ENCODE results near the gene CASQ1.

CASQ1 gene

GRCh38 chr1:160210561-160210960 is 20.2 kb downstream of the CASQ1 start:
- DNase-seq (ENCODE audit: low read depth in 2 of 2): no peak
- H3K4me3 ChIP-seq (replicated peaks in 1 of 2; ENCODE audit: low read depth in 2 of 2, low read length in 2 of 2): no peak overlapping the region
- no peak for TF ChIP-seq CTCF (IDR thresholded peaks at IDR 0.05; ENCODE audit: low read depth, low read length)

GRCh38 chr1:160211046-160211790 is 20.8 kb downstream of the CASQ1 start:
- no peak overlapping the region for H3K4me3 ChIP-seq (replicated peaks in 1 of 2; ENCODE audit: low read depth in 2 of 2, low read length in 2 of 2)
- no peak for TF ChIP-seq CTCF (IDR thresholded peaks at IDR 0.05; ENCODE audit: low read depth, low read length)
- DNase-seq (ENCODE audit: low read depth in 2 of 2): peak in 1 of 2 donors; percentile 21

- no peak for DNase-seq (ENCODE audit: low read depth in 2 of 2)
- H3K4me3 ChIP-seq (replicated peaks in 1 of 2; ENCODE audit: low read depth in 2 of 2, low read length in 2 of 2): no peak overlapping the region
- TF ChIP-seq CTCF (IDR thresholded peaks at IDR 0.05; ENCODE audit: low read depth, low read length): no peak
Observed at GRCh38 chr1:160214481-160215140, 24.2 kb downstream of the CASQ1 start.

- DNase-seq (ENCODE audit: low read depth in 2 of 2): no peak
- no peak for TF ChIP-seq CTCF (IDR thresholded peaks at IDR 0.05; ENCODE audit: low read depth, low read length)
- H3K4me3 ChIP-seq (replicated peaks in 1 of 2; ENCODE audit: low read depth in 2 of 2, low read length in 2 of 2): no peak overlapping the region
Observed at GRCh38 chr1:160216301-160216700, 25.9 kb downstream of the CASQ1 start.

GRCh38 chr1:160217481-160218051 is 27.2 kb downstream of the CASQ1 start:
- peak; percentile 25 to 32 for DNase-seq (ENCODE audit: low read depth in 2 of 2)
- H3K4me3 ChIP-seq (replicated peaks in 1 of 2; ENCODE audit: low read depth in 2 of 2, low read length in 2 of 2): no peak overlapping the region
- no peak for TF ChIP-seq CTCF (IDR thresholded peaks at IDR 0.05; ENCODE audit: low read depth, low read length)

- peak; percentile 65 for TF ChIP-seq CTCF (IDR thresholded peaks at IDR 0.05; ENCODE audit: low read depth, low read length)
- peak; percentile 75 to 83 for DNase-seq (ENCODE audit: low read depth in 2 of 2)
- H3K4me3 ChIP-seq (replicated peaks in 1 of 2; ENCODE audit: low read depth in 2 of 2, low read length in 2 of 2): no peak overlapping the region
Observed at GRCh38 chr1:160219062-160219929, 28.9 kb downstream of the CASQ1 start.
